Measurements from ENCODE around the gene AMPD1. TPM values are rescaled to one million over a fixed set of nuclear protein-coding genes. Genes with fewer than 3 reads are reported as not detected.

AMPD1 gene
- total RNA-seq, 1 donor from 2014 or later: not detected

DNA sequence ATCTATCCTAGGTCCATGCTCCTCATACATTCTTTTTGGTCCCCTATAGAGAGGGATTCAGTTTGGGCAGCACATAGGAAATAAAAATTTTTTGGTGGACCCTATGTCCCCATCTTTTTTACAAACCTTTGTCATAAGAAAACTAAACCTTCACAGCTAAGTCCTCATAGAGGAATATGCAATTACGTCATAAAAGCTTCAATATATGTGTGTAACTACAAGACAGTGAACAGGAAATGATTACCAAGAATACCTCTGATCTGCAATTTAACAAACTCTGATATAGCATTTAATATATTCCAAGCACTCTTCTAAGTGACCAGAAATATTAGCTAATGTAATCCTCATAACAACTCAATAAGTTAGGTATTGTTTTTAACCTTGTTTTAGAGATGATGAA is 19.2 kb downstream of the AMPD1 start:
- no peak overlapping the region for H3K27ac Mint-ChIP-seq (ENCODE audit: unreplicated experiment)
- no peak overlapping the region for H3K4me3 Mint-ChIP-seq (ENCODE audit: unreplicated experiment)
- TF ChIP-seq CTCF (IDR thresholded peaks at IDR 0.05): no peak
- peaks cover 62% of the 10 kb centered on the region for H3K27me3 Mint-ChIP-seq (ENCODE audit: unreplicated experiment)
- no peak for DNase-seq (ENCODE audit: extremely low spot score, unreplicated experiment)
- H3K9me3 Mint-ChIP-seq (ENCODE audit: unreplicated experiment): no peaks in the 10 kb centered on the region
- H3K4me1 Mint-ChIP-seq (ENCODE audit: unreplicated experiment): no peaks in the 10 kb centered on the region
- no peaks in the 10 kb centered on the region for H3K36me3 Mint-ChIP-seq (ENCODE audit: unreplicated experiment)

DNA sequence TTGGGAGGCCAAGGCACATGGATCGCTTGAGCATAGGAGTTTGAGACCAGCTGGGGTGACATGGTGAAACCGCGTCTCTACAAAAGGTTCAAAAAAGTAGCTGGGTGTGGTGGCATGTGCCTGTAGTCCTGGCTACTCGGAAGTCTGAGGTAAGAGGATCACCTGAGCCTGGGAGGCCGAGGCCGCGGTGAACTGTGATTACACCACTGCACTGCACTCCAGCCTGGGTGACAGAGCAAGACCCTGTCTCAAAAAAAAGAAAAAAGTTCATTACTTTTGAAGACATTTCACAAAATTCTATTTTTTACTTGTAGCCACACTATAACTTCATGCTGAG is 23.4 kb downstream of the AMPD1 start:
- no peaks in the 10 kb centered on the region for H3K9me3 Mint-ChIP-seq (ENCODE audit: unreplicated experiment)
- H3K4me3 Mint-ChIP-seq (ENCODE audit: unreplicated experiment): no peak overlapping the region
- H3K27ac Mint-ChIP-seq (ENCODE audit: unreplicated experiment): no peak overlapping the region

DNA sequence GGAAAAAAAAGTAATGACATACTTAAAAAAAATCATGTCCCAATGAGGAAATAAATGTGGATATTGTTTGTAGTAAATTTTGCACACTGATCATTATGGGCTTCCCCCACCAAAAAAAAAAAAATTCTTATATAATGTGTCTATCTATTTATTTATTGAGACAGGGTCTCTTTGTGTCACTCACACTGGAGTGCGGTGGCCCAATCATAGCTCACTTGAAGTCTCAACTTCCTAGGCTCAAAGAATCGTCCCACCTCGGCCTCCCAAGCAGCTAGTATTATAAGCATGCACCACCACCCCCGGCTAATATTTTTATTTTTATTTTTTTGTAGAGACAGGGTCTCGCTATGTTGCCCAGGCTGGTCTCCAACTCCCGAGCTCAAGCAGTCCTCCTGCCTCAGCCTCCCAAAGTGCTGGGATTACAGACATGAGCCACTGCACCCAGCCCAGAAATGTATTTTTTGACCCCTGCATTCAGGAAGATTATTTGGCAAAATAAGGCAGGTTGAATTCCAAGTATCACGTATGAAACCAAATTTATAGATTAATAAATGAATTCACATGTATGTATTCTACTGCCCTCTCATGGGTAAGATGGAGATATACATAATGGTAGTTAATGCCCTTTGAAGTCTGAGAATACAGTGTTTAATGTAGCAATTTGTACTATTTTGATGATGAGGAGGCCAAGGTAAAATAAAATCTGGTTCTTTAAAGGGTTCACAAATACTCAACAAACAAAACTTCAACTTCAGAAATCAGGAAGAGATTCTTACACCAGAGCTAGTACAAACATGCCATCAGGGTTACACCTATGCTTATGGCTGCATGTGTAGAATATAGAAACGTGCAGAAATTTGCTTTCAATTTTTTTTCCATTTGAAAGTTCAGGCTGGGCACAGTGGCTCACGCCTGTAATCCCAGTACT is 24.1 kb downstream of the AMPD1 start:
- Mint-ChIP-seq H3K9me3 (ENCODE audit: unreplicated experiment) (no peaks in the 10 kb centered on the region), H3K4me3 (ENCODE audit: unreplicated experiment) (no peak overlapping the region), H3K27me3 (ENCODE audit: unreplicated experiment) (peaks cover 58% of the 10 kb centered on the region), H3K27ac (ENCODE audit: unreplicated experiment) (no peak overlapping the region), H3K36me3 (ENCODE audit: unreplicated experiment) (no peaks in the 10 kb centered on the region), H3K4me1 (ENCODE audit: unreplicated experiment) (peaks cover 12% of the 10 kb centered on the region)
- DNase-seq (ENCODE audit: extremely low spot score, unreplicated experiment): no peak
- TF ChIP-seq CTCF (IDR thresholded peaks at IDR 0.05): peak; percentile 67

More for the DNA sequence above, 23.4 kb downstream of the AMPD1 start:
- DNase-seq (ENCODE audit: extremely low spot score, unreplicated experiment): no peak
- H3K27me3 Mint-ChIP-seq (ENCODE audit: unreplicated experiment): peaks cover 58% of the 10 kb centered on the region
- no peaks in the 10 kb centered on the region for H3K36me3 Mint-ChIP-seq (ENCODE audit: unreplicated experiment)
- TF ChIP-seq CTCF (IDR thresholded peaks at IDR 0.05): no peak
- H3K4me1 Mint-ChIP-seq (ENCODE audit: unreplicated experiment): peaks cover 12% of the 10 kb centered on the region

- H3K27ac Mint-ChIP-seq (ENCODE audit: unreplicated experiment): no peak overlapping the region
- H3K4me3 Mint-ChIP-seq (ENCODE audit: unreplicated experiment): peak overlapping the region; percentile 83
- H3K9me3 Mint-ChIP-seq (ENCODE audit: unreplicated experiment): no peaks in the 10 kb centered on the region
- no peaks in the 10 kb centered on the region for H3K36me3 Mint-ChIP-seq (ENCODE audit: unreplicated experiment)
- TF ChIP-seq CTCF (IDR thresholded peaks at IDR 0.05): peak; percentile 27
- H3K27me3 Mint-ChIP-seq (ENCODE audit: unreplicated experiment): peaks cover 56% of the 10 kb centered on the region
- DNase-seq (ENCODE audit: extremely low spot score, unreplicated experiment): peak; percentile 91
- peaks cover 12% of the 10 kb centered on the region for H3K4me1 Mint-ChIP-seq (ENCODE audit: unreplicated experiment)
Measured at GRCh38 chr1:114670083-114671010, 25.0 kb downstream of the AMPD1 start.
